HG03521 (cell line): ENCODE measurements around the gene RNF157.

Experiments used
- ATAC-seq: cut with Tn5 transposase; IDR thresholded peaks from one replicate; pipeline ENCODE4 v1.9.1; 2021; ENCODE audit warnings: mild to moderate bottlenecking, moderate library complexity; ENCODE audit not compliant: unreplicated experiment

The RNF157 gene

DNA sequence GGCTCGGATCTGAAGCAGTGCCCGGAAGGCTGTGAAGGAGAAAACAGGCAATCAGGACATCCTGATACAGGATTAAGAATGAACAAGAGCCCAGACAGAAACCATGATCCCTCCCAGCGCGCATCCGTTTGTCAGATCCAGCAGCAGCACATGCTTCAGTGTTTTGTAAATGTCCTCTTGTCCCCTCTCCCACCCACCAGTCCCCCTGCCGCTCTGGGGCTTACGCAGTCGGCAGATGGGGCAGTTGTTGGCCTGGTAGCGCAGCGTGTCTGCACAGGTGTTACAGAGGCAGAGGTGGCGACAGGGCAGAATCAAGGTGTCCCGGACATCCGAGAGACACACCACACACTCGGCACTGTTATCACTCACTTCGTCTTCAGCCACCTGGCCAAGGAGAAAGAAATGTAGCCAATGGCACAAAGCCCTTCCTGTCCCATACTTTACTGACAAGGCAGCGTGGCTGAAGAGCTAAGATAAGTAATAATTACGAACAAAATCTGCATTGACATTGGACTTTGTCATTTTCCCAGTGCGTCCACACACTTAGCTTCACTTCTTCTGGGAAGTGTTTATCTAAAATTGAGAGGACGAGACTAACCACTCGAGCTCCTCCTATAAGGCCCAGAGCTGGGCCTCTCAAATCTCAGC, 78.5 kb downstream of the RNF157 start:
- no peak for ATAC-seq

DNA sequence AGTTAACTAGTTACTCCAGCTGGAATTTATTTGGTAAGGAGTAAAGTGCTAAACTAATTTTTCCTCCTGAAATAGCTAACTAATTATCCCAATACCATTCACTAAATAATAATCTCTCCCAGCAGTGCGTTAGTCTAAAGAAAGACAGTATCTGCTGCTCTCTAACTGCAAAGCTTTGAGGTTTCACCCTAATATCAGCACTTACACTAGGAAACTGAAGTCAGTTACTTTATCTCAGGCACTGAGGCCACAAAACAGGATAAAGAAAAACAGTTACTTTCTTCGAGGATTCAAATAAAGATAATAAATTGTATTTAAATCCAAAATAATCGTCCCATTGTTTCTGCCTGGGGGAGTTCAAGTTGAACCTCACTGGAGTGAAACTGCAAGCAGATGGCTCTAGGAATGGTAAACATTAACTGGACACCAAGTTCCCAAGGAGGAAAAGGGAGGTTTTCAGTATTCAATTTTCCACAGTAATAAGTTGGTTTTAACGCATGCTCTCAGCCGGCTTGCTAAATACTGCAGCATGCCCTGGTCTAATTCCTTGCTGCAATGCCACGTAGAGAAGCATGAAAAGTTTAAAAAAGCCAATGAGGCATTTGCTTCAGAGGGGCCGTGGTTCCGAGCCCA, 79.3 kb downstream of the RNF157 start:
- no peak for ATAC-seq

DNA sequence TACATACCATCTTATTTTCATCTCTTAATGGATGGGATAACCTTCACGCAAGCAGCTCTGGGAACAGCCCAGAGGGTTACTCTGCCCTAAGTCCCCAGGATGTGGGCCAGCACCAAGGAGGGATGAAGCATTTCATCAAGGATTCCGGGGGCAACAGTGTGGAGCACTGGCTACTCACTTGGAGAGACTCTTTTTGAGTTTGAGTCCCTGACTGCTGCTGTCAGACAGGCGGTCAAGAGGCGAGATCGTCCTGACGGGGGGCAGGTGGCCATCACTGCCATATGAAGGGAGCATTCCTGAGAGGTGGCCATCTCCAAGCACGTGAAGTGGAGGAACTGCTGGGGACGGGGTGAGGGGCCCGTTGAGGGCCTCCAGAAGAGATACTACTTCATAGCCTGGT, 81.1 kb downstream of the RNF157 start:
- no peak for ATAC-seq

DNA sequence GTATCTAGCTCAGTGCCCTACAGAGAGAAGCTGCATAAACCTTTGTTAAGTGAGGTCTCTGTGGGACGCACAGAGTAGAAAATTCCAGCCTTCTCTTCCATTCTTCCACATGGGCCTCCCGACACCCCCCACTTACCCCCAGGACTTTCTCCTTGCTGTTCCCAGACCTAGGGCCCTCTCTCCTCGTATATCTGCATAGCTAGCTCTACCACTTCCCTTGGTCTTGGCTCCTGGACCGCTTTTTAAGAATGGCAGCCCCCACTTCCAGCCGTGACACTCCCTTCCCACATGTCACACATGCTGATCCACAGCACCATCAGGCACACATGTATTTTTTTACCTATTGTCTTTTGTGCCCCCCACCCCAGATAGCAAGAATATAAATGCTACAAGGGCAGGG, 82.5 kb downstream of the RNF157 start:
- no peak for ATAC-seq

DNA sequence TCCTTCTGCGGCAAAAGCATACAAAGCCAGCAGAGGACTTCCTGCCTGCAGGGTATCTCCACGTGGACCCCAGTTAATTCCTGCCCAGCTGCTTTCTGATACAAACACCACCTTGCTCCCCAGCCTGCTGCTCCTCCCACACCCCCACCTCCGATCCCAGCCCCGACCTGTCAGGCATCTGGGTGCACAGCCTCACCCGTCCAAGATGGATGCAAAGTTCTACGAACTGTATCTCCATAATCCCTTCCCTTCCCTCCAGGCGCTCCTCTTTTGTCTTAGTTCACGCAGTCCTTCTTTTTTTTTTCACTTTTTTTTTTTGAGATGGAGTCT, 83.7 kb downstream of the RNF157 start:
- ATAC-seq: no peak

DNA sequence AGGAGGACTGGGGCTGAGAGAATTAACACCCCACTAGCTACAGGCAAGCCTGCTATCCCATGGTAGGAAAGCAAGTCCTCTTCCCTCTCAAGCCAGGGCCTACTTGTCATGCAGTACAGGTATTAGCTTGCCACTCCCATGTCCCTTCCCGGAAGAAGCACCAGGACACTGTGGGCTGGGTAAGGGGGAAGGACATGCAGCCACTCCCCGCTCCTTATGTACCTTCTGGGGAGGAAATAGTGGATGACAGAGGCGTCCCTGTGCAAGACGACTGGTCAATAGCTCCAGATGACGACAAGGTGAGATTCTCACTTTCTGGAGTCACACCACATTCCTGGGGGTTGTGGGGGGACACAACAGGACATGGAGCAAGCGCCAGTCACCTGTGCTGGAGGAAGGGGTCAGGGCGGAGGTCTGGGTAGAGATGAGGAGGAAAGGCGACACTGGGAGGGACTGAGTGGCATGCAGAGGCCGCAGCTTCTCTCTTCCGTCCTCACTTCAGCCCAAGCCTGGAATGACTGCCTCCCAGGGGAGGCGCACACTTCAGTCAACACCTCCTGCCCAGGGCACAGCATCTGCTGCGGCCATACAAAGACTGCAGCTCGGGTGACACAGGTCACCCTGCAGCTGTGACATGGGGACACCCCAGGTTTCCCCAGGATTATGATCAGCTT, 84.2 kb downstream of the RNF157 start:
- no peak for ATAC-seq

DNA sequence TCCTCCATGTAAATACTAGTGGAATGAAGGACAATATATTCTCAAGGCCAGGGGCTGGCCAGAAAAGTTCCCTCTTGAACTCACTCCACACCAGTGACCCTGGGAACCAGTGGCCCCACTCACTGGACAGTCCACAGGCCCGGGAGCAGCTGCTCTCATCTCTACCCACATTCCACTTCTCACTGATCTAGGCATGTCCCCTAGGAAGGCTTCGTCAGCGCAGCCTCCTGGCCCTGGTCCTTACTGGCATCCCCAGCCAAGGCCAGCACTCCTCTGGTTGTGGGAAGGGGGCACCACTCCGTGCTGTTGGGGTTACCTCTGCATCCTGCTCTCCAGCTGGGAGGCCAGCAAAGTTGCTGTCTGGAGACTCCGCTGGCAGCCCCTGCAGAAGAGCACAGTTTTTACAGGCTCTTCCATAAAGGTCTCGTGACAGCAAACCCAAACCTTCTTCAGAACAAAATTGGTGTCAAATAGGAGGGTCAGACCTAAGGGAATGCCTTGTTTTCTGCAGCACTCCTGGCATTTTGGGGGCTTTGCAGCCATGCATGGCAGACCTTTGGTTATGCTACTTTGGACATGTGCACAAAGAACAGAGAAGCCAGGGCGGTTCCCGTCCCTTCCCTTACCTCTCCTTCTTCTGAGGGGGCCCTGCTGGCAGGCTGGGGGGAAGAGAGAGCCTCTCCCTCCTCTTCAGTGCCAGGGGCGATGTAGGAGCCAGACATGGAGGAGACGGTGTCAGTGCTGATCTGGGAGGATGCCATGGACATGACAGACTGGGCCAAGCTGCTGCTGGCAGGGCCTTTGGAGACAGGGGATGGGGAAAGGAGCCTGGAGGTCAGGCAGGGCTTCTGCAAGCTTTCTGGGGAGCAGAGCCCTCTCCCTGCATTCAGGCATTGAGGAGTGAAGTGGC, 85.1 kb downstream of the RNF157 start:
- ATAC-seq: no peak

DNA sequence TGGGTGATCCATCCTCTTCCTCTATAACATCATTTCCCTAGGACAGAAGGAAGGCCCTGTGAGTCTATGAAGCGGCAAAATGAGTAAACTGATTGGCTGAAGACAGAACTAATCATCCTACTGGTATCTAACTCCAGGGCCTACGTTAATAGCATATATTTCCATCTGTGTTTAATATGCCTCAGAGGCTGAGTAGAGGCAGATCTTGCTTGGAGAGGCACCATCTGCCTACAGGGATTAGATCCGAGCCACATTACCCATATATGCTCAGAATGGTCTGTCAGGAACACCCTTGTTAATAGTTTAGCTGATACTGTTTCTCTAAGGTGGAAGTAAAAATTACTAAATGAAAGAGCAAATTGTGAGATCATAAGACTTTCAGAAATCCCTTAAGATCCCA, 86.0 kb downstream of the RNF157 start:
- no peak for ATAC-seq

DNA sequence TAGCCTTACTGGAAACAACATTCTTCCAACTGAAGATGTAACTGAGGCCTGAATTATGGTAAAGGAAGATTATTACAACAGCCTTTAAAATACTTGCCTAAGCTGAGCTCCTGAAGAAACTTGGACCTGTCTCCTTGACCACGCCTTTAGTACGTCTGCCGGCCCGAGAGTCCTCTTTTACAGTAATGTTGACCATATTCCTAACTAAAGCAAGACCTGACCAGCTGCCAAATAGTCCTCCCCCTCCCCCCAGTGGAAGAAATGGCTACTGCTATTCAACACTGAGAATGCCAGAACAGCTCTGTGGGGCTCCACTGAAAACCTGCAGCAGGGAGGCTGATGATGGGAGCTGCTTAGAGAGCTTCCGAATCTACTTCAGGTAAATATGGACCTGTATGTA, 86.7 kb downstream of the RNF157 start:
- ATAC-seq: no peak

DNA sequence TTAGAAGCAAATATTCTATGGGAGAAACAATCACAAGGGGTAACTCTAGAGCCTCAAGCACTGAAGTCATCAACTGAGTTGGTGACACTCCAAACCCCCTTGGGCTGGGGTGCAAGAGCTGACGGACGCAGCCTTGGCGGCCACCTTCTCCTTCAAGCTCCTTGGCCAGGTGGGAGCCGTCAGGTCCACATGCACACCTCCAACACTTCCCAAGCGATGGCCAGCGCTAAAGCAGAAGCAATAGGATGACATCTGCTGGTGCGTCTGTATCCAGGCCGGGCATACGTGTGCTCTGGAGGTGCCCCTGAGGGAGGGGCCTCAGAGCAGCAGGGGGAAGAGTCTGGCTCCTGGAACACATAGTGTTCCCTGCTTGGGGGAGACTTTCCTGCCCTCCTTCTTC, 87.1 kb downstream of the RNF157 start:
- ATAC-seq: no peak

DNA sequence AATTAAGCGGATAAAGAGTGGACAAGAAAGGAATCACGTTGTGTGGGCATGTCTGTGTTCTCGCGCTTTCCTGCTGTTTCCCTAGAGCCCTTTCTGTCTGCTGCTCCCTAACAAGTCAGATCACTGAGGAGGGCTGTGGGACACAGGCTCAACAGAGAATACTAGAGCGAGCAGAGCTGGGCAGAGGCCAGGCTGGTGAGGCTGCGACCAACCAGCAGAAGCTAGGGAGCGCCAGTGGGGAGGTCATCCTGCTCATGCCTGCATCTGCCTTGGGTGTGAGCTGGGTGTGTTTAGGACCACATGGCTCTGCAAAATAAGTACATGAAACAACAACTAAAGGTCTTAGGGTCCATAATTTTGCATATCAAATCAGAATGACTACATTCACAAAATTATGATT, 87.7 kb downstream of the RNF157 start:
- no peak for ATAC-seq

DNA sequence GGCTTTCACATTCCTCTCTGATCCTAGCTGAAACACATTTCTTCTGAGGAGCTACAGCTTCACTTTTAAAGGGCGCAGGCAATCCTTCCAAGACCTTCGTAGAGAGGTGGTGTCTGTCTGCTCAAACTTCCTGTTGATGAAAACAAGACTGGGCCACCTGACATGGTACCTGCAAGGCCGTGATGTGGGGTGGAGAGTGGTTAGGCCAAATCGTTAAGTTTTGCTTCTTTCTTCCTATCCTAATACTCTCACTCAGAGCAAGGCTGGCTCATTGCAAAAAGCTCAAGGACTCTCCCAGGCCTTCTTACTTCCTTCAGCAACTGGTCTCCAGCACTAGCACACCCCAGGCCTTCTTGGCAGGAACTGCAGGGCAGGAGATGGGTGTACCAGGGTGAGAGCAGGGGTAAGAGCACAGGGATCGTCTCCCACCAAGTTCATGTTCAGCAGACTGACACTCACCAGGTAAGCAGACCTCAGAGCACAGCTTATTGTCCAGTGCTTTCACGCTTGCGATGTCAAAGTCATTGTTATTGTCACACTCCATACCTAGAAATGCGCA, 88.3 kb downstream of the RNF157 start:
- no peak for ATAC-seq

DNA sequence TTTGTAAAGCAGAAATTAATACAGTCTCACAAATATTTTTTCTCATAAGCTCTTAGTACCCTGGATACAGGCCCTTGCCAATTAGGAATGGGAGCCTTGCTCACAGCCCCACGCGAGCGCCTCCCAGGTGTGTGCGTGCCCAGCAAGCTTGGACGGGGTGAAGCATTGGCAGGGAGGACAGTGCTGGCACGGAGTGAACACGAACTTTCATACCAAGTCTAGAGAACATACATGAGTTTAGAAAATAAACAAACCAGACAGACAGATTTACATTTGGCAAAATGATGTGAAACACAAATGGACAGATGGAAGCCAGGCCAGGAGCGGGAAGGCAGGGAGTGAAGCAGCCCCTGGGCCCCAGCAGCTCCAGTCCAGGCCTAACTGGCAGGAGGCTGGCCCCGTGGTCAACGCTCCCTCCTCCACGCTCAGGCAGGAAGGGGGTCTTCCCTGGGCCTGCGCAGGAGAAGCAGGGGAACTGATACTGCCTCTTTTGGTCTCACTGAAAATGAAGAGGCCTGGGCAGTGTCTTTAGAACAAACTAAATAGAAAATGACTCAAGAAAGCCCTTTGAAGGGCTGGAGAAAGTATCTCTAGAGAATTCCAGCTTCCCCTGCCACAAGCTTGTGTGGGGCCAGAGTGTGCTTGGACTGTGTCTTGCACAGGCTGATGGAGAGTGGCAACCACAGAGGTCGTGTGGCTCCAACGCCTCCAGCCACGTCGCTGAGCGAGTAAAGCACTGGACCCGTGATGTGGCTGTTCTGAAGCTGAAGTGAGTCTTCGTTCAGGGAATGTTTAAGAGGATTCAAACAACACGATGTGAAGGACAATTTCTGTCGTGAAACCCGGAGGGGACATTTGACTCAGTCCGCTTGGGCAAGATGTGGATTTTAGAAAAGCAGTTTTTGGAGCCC, 89.3 kb downstream of the RNF157 start:
- no peak for ATAC-seq

DNA sequence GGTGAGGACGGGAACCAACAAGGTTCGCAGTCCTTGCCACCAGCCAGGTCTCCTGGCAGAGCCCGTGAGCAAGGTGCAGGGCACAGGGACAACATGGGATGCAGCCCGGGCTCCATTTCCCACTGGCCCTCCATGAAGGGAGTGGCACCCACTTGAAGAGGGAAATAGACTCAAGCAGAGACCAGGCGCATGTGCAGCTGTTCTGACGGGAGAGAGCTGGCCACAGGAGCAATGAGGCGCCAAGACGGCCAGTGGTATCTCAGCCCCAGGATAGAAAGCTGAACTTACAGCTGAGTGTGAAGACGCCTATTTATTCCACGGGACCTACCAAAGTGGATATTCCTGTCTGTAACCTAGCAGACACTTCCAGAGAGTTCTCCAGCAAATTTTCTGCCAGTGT, 91.1 kb downstream of the RNF157 start:
- ATAC-seq: no peak

DNA sequence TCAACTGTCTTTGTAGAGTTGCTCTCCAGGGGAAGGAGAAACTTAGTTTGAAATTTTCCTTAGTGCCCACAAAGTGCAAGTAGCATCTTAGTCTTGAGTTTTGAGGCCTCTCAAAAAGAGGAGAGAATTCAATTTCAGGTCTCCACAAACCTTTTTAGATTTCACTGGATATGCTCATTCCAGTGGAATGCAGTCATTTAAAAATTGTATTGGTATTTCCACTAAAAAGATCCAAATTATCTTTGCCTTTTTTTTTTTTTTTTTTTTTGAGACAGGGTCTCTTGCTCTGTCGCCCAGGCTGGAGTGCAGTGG, 92.3 kb downstream of the RNF157 start:
- ATAC-seq: no peak

DNA sequence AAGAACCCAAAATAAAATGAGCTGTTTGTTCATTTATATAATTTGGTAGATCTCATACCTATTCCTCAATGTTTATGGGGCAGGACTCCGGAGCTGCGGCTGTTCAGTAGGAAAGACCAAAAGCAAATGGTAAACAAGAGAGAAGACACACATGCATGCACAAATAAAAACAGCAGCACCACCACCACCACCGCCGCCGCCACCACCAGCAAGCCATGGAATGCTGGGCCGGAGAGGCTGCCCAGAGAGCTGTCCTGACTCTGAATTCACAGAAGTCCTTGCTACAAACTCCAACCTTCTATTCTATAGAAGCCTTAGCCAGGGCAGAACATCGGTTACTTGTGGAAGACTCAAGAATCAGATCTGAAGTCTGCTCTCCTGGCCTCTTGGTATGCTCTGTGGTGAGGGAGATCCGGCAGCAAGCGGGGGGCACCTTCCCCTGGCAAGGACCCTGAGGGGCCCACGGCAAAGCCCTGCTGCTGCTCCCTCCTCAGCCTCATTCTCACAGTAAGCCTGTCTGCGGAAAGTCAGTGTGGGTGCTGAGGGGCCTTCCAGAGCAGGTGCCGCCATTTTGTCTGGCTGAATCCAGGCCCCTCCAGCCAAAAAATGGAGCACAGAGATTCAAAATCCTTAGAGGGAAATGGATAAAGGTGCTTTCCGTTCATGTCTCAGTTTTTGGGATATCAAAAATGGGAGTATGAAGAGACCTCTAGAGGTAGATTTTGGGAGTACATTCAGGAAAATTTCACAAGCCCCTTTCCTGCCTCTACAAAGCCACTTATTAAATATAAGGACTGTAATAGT, 92.9 kb downstream of the RNF157 start:
- no peak for ATAC-seq

DNA sequence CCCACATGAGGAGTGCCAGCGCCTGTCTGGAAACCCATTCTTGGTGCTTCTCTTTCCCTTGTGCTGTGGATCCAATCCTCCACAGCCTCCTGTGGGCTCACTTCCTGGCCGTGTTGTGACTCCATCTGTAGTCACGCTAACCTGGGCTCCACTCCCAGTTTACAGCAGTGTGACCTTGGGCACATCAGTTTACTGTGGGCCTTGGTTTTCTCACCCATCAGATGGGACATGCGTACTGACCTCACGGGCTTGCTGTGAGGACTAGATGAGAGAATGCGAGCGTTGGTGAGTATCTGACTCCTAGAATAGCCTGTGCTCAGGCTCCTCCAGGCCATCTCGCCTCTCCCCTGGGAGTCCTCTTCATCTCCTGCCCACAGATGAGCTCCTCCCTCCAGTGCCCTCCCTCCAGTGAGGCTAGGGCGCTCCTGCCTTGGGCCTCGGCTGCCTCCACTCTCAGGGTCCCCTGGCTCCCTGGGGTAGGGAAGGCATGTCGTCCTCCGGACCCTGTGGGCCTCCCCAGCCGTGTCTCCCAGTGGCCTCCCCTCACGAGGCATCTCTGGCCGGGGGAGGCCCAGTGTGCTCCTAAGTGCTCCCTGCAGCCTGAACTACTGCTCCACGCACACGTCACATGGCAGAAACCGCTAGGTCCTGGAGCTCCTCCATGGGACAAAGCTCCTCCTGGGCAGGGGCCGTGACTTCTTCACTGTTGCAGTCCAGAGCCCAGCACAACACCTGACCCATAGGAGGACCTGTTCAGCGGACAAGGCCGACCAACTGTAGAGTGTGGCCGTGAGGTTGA, 94.0 kb downstream of the RNF157 start:
- no peak for ATAC-seq

DNA sequence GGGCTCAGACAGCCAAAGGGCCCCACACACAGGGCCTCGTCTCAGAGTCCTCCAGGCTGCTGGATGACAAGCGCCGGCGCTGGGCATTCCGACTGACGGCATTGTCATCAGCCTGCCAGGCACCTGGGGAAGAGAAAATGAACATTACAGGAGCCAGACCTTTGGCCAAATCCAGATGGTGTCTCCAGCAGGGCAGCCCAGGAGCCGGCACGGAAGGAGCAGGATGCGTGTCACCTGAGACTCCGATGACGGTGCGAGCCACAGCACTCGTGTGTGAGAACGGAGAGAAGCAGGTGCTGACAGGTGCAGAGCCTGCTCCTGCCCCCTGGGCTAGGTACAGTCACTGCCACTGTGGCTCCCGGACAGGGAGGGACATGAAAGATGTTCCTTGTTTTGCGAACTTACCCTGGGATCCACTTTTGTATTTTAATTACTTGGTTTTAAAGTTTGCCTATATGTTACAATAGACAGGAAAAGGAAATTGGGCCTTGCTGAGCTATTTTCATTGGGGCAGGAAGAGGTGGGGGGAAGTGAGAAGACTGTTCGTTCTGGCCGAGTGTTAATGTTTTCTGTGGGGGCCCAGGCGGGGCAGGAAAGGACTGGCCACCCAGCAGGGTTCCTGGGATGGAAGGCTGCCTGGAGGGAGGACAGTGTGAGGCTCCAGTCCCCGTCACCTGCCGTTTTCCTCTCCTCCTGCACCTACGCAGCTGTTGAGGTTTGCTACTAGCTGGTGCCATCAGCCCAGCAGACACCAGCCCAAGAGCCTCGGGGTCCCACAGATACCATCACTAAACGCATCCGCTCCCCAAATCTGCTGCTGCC, 94.9 kb downstream of the RNF157 start:
- ATAC-seq: no peak
